ENCODE measurements around the gene GTPBP6. TPM values are rescaled to one million over a fixed set of nuclear protein-coding genes. Genes with fewer than 3 reads are reported as not detected.
A peak's percentile ranks its signal among the peaks of the same experiment; 100 is the strongest.

Gene GTPBP6
- total RNA-seq (2014; rRNA removed; shearing (Covaris generic)), result 57.4 and 66.8 TPM in 2 replicates
- 41.4 and 43.6 TPM in 2 replicates for polyA plus RNA-seq (2016; fragmentation: Nextera tagmentation; extraction: Ambion mirVana)
- long read RNA-seq, transcript GTPBP6-201 (10 exons, 1,907 nt), result major isoform, 13 of 18 reads
- long read RNA-seq, partial matches to known transcripts, result 2 of 18 reads
- long read RNA-seq, other reads (novel, unspliced or antisense), result 2 of 18 reads

- no peaks in the 10 kb centered on the region for H3K36me3 ChIP-seq (ENCODE audit: insufficient read depth)
- H3K4me3 Mint-ChIP-seq, result peak within 1 kb of the TSS; percentile 90
- peak within 1 kb of the TSS; percentile 100 for H3K27ac Mint-ChIP-seq
- ATAC-seq, result peak; percentile 64
- peaks cover 21% of the 10 kb centered on the region for H3K27me3 Mint-ChIP-seq (ENCODE audit: insufficient read depth, low read depth, poor library complexity)
- H3K36me3 Mint-ChIP-seq (ENCODE audit: low read depth), result peaks cover 10% of the 10 kb centered on the region
- no peaks in the 10 kb centered on the region; the same call in 1 of the 2 replicates for H3K4me1 ChIP-seq (ENCODE audit: insufficient read depth)
- peak within 1 kb of the TSS; percentile 91 for H3K4me3 ChIP-seq
- peak; percentile 100 for DNase-seq (ENCODE audit: low spot score)
- no peaks in the 10 kb centered on the region for H3K9me2 ChIP-seq (ENCODE audit: insufficient read depth)
- peaks cover 6% of the 10 kb centered on the region; the same call in 2 of the 3 replicates for H3K4me1 Mint-ChIP-seq
- H3K9me3 Mint-ChIP-seq, result peaks cover 10% of the 10 kb centered on the region; the same call in 2 of the 3 replicates
- peak within 1 kb of the TSS; percentile 93 for H3K4me2 ChIP-seq
- 0 out of 2 replicates have a peak within 1 kb of the TSS, but pooled peaks have one; percentile 78 for H3K27ac ChIP-seq (ENCODE audit: low read depth)
- TF ChIP-seq CREB1 (CRISPR knock-in tag; IDR thresholded peaks at IDR 0.05; ENCODE audit: low read depth), result peak; percentile 60
- peak in 1 of 2 experiments; percentile 32; a peak in 1 of 4 replicates for TF ChIP-seq CTCF (conservative IDR thresholded peaks at IDR 0.05; ENCODE audit: low read depth in 2 of 2)
- peak; percentile 72; the same call in 1 of the 2 replicates for TF ChIP-seq POLR2AphosphoS5 (IDR thresholded peaks at IDR 0.05; ENCODE audit: low read depth)
- TF ChIP-seq ZNF331 (CRISPR knock-in tag; IDR thresholded peaks at IDR 0.05; ENCODE audit: low read depth), result no peak
- H3K27me3 ChIP-seq (ENCODE audit: insufficient read depth), result no peaks in the 10 kb centered on the region
- H4K20me1 ChIP-seq (replicated peaks; ENCODE audit: insufficient read depth), result no peaks in the 10 kb centered on the region; the same call in 1 of the 2 replicates
- H3K79me2 ChIP-seq (replicated peaks; ENCODE audit: insufficient read depth), result peaks cover 13% of the 10 kb centered on the region; the same call in 1 of the 2 replicates
- H2AFZ ChIP-seq, result no peak within 1 kb of the TSS
- H3F3A ChIP-seq (replicated peaks; ENCODE audit: low read depth), result peaks cover 18% of the 10 kb centered on the region; the same call in 1 of the 2 replicates
Measured at GRCh38 chrX:318739-319578, at the start of gene GTPBP6. TSS of gene GTPBP6 (minus strand) at chrX:318796. CDS start at chrX:318787, 9 bp downstream.

- Histone ChIP-seq H2AFZ (no peak overlapping the region), H3K4me1 (ENCODE audit: insufficient read depth) (peaks cover 12% of the 10 kb centered on the region; the same call in 1 of the 2 replicates), H3K79me2 (replicated peaks; ENCODE audit: insufficient read depth) (peaks cover 59% of the 10 kb centered on the region), H3K4me2 (no peak overlapping the region), H3F3A (replicated peaks; ENCODE audit: low read depth) (0 out of 2 replicates have a peak, but pooled peaks cover 4% of the 10 kb centered on the region), H3K27ac (ENCODE audit: low read depth) (peak overlapping the region; percentile 88), H3K4me3 (no peak overlapping the region), H4K20me1 (replicated peaks; ENCODE audit: insufficient read depth) (peaks cover 25% of the 10 kb centered on the region), H3K36me3 (ENCODE audit: insufficient read depth) (no peaks in the 10 kb centered on the region), H3K27me3 (ENCODE audit: insufficient read depth) (peaks cover 9% of the 10 kb centered on the region), H3K9me2 (ENCODE audit: insufficient read depth) (no peaks in the 10 kb centered on the region)
- Mint-ChIP-seq H3K27me3 (ENCODE audit: insufficient read depth, low read depth, poor library complexity) (peaks cover 27% of the 10 kb centered on the region), H3K4me1 (peaks cover 26% of the 10 kb centered on the region), H3K36me3 (ENCODE audit: low read depth) (peaks cover 17% of the 10 kb centered on the region), H3K9me3 (peaks cover 8% of the 10 kb centered on the region), H3K27ac (no peak overlapping the region), H3K4me3 (no peak overlapping the region)
- TF ChIP-seq CREB1 (CRISPR knock-in tag; IDR thresholded peaks at IDR 0.05; ENCODE audit: low read depth), result no peak
- ATAC-seq (no peak), DNase-seq (ENCODE audit: low spot score) (no peak)
Measured at GRCh38 chrX:367866-368265, 49.3 kb upstream of the GTPBP6 start.

GRCh38 chrX:367349-367748 is 48.8 kb upstream of the GTPBP6 start:
- no peak for DNase-seq (ENCODE audit: low spot score)
- Histone ChIP-seq H3F3A (replicated peaks; ENCODE audit: low read depth) (0 out of 2 replicates have a peak, but pooled peaks cover 4% of the 10 kb centered on the region), H2AFZ (no peak overlapping the region), H3K27ac (ENCODE audit: low read depth) (peak overlapping the region; percentile 88), H3K4me3 (no peak overlapping the region), H3K27me3 (ENCODE audit: insufficient read depth) (peaks cover 4% of the 10 kb centered on the region), H3K4me1 (ENCODE audit: insufficient read depth) (peaks cover 7% of the 10 kb centered on the region; the same call in 1 of the 2 replicates), H3K79me2 (replicated peaks; ENCODE audit: insufficient read depth) (peaks cover 54% of the 10 kb centered on the region), H3K4me2 (no peak overlapping the region), H4K20me1 (replicated peaks; ENCODE audit: insufficient read depth) (peaks cover 20% of the 10 kb centered on the region), H3K36me3 (ENCODE audit: insufficient read depth) (no peaks in the 10 kb centered on the region), H3K9me2 (ENCODE audit: insufficient read depth) (no peaks in the 10 kb centered on the region)
- H3K9me3 Mint-ChIP-seq, result peaks cover 8% of the 10 kb centered on the region
- no peak overlapping the region for H3K4me3 Mint-ChIP-seq
- ATAC-seq, result no peak
- peaks cover 24% of the 10 kb centered on the region for H3K4me1 Mint-ChIP-seq
- peaks cover 23% of the 10 kb centered on the region for H3K27me3 Mint-ChIP-seq (ENCODE audit: insufficient read depth, low read depth, poor library complexity)
- H3K27ac Mint-ChIP-seq, result no peak overlapping the region
- peaks cover 18% of the 10 kb centered on the region for H3K36me3 Mint-ChIP-seq (ENCODE audit: low read depth)
- TF ChIP-seq ETS1 (IDR thresholded peaks at IDR 0.05), result no peak
- TF ChIP-seq EZH2phosphoT487 (IDR thresholded peaks at IDR 0.05; ENCODE audit: unreplicated experiment), result no peak
- TF ChIP-seq EZH2 (IDR thresholded peaks at IDR 0.05; ENCODE audit: low read depth, unreplicated experiment), result no peak
